HG03139 (cell line): Measurements from ENCODE around the gene AGTPBP1.
"Not testable (repeated sequence)": the region's sequence is repeated elsewhere in the genome, so short reads cannot be mapped to it uniquely, and the experiment has no call there.

Experiments used
- ATAC-seq: cut with Tn5 transposase; IDR thresholded peaks from one replicate; pipeline ENCODE4 v1.9.1; 2021; ENCODE audit not compliant: unreplicated experiment

Gene AGTPBP1

GRCh38 chr9:85741875-85742596 lies at the start of gene AGTPBP1:
Gene AGTPBP1 (minus strand): TSS chr9:85741954. CDS start chr9:85712533, 29,421 bp downstream.
- peak; percentile 77 for ATAC-seq

- not testable (repeated sequence) for ATAC-seq
Measured at GRCh38 chr9:85786116-85786515, 44.4 kb upstream of the AGTPBP1 start.

GRCh38 chr9:85773844-85774243 lies 32.1 kb upstream of the AGTPBP1 start:
- not testable (repeated sequence) for ATAC-seq

- ATAC-seq = not testable (repeated sequence)
Measured at GRCh38 chr9:85761802-85762201, 20.0 kb upstream of the AGTPBP1 start.

- not testable (repeated sequence) for ATAC-seq
Measured at GRCh38 chr9:85757716-85758115, 16.0 kb upstream of the AGTPBP1 start.

- ATAC-seq = not testable (repeated sequence)
Measured at GRCh38 chr9:85756216-85756615, 14.5 kb upstream of the AGTPBP1 start.

GRCh38 chr9:85746309-85746708 lies 4.6 kb upstream of the AGTPBP1 start:
- ATAC-seq = no peak

- no peak for ATAC-seq
Measured at GRCh38 chr9:85745203-85745602, 3.4 kb upstream of the AGTPBP1 start.

- no peak for ATAC-seq
Measured at GRCh38 chr9:85744480-85744879, 2.7 kb upstream of the AGTPBP1 start.

GRCh38 chr9:85743275-85744128 lies 1.7 kb upstream of the AGTPBP1 start:
- ATAC-seq = no peak

- no peak for ATAC-seq
Measured at GRCh38 chr9:85742597-85742936, 813 bp upstream of the AGTPBP1 start.

- ATAC-seq = peak; percentile 38
Measured at GRCh38 chr9:85741095-85741874, 469 bp downstream of the AGTPBP1 start.

- peak; percentile 5 for ATAC-seq
Measured at GRCh38 chr9:85740787-85741094, 1.0 kb downstream of the AGTPBP1 start.

- no peak for ATAC-seq
Measured at GRCh38 chr9:85738509-85738908, 3.2 kb downstream of the AGTPBP1 start.

- no peak for ATAC-seq
Measured at GRCh38 chr9:85737671-85738070, 4.1 kb downstream of the AGTPBP1 start.

GRCh38 chr9:85730916-85731630 lies 10.7 kb downstream of the AGTPBP1 start:
- ATAC-seq = no peak

- no peak for ATAC-seq
Measured at GRCh38 chr9:85729882-85730281, 11.9 kb downstream of the AGTPBP1 start.

GRCh38 chr9:85727500-85727899 lies 14.3 kb downstream of the AGTPBP1 start:
- no peak for ATAC-seq

- ATAC-seq = no peak
Measured at GRCh38 chr9:85726737-85727136, 15.0 kb downstream of the AGTPBP1 start.

- ATAC-seq = no peak
Measured at GRCh38 chr9:85723215-85723614, 18.5 kb downstream of the AGTPBP1 start.

- not testable (repeated sequence) for ATAC-seq
Measured at GRCh38 chr9:85719411-85719810, 22.3 kb downstream of the AGTPBP1 start.
